HL-60 (cell line): ENCODE data around the gene CNTN2.

Source experiments
- CTCF ChIP-seq: IDR thresholded peaks from one replicate; pipeline ENCODE4 v1.5.1; 2011; ENCODE audit warnings: low read length, control low read depth, inconsistent platforms; ENCODE audit not compliant: insufficient read depth
- GABPA ChIP-seq: IDR thresholded peaks from 2 replicates; pipeline ENCODE4 v1.6.1; 2012; ENCODE audit warnings: low read depth
- POLR2AphosphoS5 ChIP-seq: IDR thresholded peaks from 2 replicates; pipeline ENCODE4 v1.6.1; 2012; ENCODE audit warnings: low read depth
- REST ChIP-seq: IDR thresholded peaks from 2 replicates; pipeline ENCODE4 v1.6.1; 2012; ENCODE audit warnings: low read depth; ENCODE audit not compliant: insufficient replicate concordance

GRCh38 chr1:205098242-205098641 lies 55.2 kb downstream of the CNTN2 start:
- TF ChIP-seq CTCF (no peak), REST (no peak), POLR2AphosphoS5 (no peak), GABPA (no peak)
